ENCODE data around the gene CIITA. TPM values are rescaled to one million over a fixed set of nuclear protein-coding genes. Genes with fewer than 3 reads are reported as not detected.

The CIITA gene
- polyA plus RNA-seq, 10 donors = 1.0 to 3.2 (median 1.7) TPM

GRCh38 chr16:10979717-10980601 is 103.0 kb downstream of the CIITA start:
- peak; percentile 60 to 90 (median 84) for DNase-seq

- DNase-seq = peak in 1 of 3 donors; percentile 56
These were observed 103.8 kb downstream of the CIITA start for GRCh38 chr16:10980813-10981212.

DNA sequence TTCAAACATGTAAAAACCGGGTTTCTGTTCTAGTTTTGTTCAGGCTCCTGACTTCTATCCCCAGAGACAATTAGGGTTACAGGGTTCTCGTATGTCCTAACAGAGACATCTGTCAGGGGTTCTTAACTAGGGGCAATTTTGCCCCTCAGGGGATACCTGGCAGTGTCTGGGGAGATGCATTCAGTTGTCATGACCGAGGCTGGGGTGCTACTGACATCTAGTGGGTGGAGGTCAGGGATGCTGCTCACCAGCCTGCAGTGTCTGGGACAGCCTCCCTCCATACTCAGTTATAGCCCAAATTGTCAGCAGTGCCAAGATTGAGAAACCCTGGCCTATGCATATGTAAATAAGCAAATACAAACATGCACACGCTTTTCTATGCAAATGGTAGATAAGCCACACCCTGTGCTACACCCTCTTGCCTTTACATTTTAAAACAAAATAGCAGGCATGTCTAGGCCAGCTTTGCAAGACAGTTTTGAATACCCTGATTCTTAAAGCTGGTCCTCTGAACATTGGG is 104.8 kb downstream of the CIITA start:
- peak in 1 of 3 donors; percentile 51 for DNase-seq

DNA sequence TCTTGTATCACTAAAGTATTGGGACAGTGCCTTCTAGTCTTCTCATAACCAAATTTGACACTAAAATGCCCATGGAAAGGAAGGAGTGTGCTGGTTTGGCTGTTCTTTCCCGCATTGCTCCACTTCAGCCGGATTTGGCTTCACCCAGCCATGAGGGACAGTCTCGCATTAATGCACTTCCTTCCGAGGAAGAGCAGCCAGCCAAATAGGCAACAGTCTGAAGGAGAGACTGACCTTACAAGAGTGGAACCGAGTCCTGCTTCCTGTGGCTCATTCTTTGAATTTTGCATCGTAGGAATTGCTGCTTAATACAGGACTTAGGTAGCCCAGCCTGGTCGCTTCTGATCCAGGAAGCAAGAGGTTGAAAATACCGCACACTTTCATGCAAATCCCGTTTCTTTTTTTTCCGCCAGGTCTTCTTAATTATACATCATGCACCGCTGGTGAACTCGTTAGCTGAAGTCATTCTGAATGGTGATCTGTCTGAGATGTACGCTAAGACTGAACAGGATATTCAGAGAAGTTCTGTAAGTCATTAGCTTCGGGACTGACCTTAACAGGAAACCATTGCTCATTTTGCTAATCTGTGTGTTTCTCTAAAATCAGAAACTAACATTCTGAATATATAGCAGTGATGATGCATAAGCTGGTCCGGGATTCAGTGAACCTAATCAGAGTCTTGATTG is 105.6 kb downstream of the CIITA start:
- peak in 2 of 3 donors; percentile 78 to 87 for DNase-seq

DNA sequence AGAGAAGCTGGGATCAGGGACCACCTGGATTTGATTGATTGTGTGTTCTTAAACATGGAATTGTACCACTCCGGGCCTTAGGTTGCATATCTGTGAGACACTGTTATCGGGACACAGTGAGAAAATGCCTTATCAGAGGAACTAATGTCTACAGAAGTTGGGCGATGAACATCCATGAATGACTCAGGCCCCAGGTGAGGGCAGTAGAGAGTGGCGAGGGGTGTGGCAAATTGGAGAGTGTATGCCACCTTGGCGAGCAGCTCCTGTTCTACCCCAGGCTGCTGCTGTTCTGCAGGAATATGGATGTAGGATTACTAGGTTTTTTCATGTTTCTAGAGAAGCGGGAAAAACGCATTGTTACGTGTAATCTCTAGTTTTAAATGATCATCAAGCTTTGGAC is 106.2 kb downstream of the CIITA start:
- DNase-seq = no peak

GRCh38 chr16:10984509-10984908 is 107.5 kb downstream of the CIITA start:
- peak in 2 of 3 donors; percentile 47 to 72 for DNase-seq

Other genes with a start within 250 kb of the CIITA start
- under 1 TPM in 9 of 10 donors, not detected in 1; 0.10 to 0.46 (median 0.22) TPM for gene TEKT5, start 182.3 kb upstream of the CIITA start, polyA plus RNA-seq (ENCODE audit: insufficient read length in 10 of 10)
- gene NUBP1, start 133.4 kb upstream of the CIITA start, polyA plus RNA-seq (ENCODE audit: insufficient read length in 10 of 10) = 10 to 100 TPM; 25.8 to 32.1 (median 28.8) TPM
- gene TVP23A, start 58.4 kb upstream of the CIITA start, polyA plus RNA-seq (ENCODE audit: insufficient read length in 10 of 10) = 1 to 10 TPM; 2.1 to 5.0 (median 3.0) TPM
- gene DEXI, start 65.3 kb downstream of the CIITA start, polyA plus RNA-seq (ENCODE audit: insufficient read length in 10 of 10) = 10 to 100 TPM; 44.4 to 55.8 (median 50.6) TPM
- 10 to 100 TPM; 11.4 to 15.2 (median 12.9) TPM for gene CLEC16A, start 67.4 kb downstream of the CIITA start, polyA plus RNA-seq (ENCODE audit: insufficient read length in 10 of 10)

All from muscle of back (tissue), 11 donors.